Peyer's patch (tissue), 4 donors: ENCODE results near the gene SYK. TPM values are rescaled to one million over a fixed set of nuclear protein-coding genes. Genes with fewer than 3 reads are reported as not detected.
"Not testable (repeated sequence)": the region's sequence is repeated elsewhere in the genome, so short reads cannot be mapped to it uniquely, and the experiment has no call there.

Experiments
- DNase-seq, 3 donors: peaks; one replicate each; pipeline ENCODE4 v3.0.0-alpha.2; 2017 to 2019
- H3K27ac ChIP-seq, 4 donors: fragments of 200-600 bp; sonication (generic); one replicate each; pipeline ENCODE4 v1.5.1; 2016 to 2019
- H3K27me3 ChIP-seq, 2 donors: fragments of 200-600 bp; sonication (generic); one replicate each; pipeline ENCODE4 v1.5.1; 2019
- H3K36me3 ChIP-seq, 3 donors: fragments of 200-600 bp; sonication (generic); one replicate each; pipeline ENCODE4 v1.5.1; 2016 to 2019
- H3K4me1 ChIP-seq, 4 donors: fragments of 200-600 bp; sonication (generic); one replicate each; pipeline ENCODE4 v1.5.1; 2016 to 2019
- H3K4me3 ChIP-seq, 4 donors: fragments of 200-600 bp; sonication (generic); 1 replicate in 3 of 4; 2 replicates in 1 of 4; pipeline ENCODE4 v1.5.1; 2016 to 2019; ENCODE audit warnings: mild to moderate bottlenecking in 1 of 4
- H3K9me3 ChIP-seq, 4 donors: fragments of 200-600 bp; sonication (generic); one replicate each; pipeline ENCODE4 v1.5.1; 2016 to 2019; ENCODE audit warnings: mild to moderate bottlenecking in 1 of 4
- POLR2A ChIP-seq, 2 donors: fragments of 450-650 bp; IDR thresholded peaks; one replicate each; pipeline ENCODE4 v1.5.1; 2017; ENCODE audit warnings: antibody characterized with exemption in 2 of 2, mild to moderate bottlenecking in 2 of 2, moderate library complexity in 2 of 2
- total RNA-seq, 4 donors: library from RNA; depleted of rRNA; stranded (reverse); fragments of >200 nt; gene quantifications; one replicate each; pipeline ENCODE4 v1.1.0, GENCODE V29; 2016
- TF ChIP-seq, protein P1 (sequence below), 6 experiments: fragments of 450-650 bp in 4 of 6; fragments of 200-600 bp in 2 of 6; sonication (generic) in 1 of 6; IDR thresholded peaks; one replicate each; pipeline ENCODE4 v1.5.1; 2017 to 2019; ENCODE audit warnings: antibody characterized with exemption in 6 of 6, mild to moderate bottlenecking in 3 of 6, moderate library complexity in 1 of 6

The SYK gene
- total RNA-seq, 4 donors from 2014 or later = 48.7 to 81.7 (median 60.0) TPM

DNA sequence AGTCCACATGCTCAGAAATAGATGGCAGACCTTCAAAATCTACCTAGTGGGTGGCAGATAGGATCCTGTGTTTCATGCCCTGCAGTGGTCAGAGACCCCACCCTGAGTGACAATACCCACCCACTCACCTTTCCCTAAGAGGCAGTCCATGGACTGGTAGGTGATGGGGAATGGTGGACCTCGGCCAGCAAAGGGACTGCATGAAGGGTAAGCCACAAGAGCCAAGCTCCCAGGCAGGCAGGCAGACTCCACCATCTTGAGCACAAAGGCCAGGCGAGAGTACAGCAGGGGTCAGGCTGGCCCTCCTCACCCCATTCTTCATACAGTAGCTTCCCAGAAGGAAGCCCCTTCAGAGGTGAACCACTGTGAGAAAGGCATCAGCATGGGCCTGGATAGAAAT lies 78.4 kb downstream of the SYK start:
- TF ChIP-seq POLR2A (IDR thresholded peaks at IDR 0.05) = no peak
- TF ChIP-seq, protein P1, sequence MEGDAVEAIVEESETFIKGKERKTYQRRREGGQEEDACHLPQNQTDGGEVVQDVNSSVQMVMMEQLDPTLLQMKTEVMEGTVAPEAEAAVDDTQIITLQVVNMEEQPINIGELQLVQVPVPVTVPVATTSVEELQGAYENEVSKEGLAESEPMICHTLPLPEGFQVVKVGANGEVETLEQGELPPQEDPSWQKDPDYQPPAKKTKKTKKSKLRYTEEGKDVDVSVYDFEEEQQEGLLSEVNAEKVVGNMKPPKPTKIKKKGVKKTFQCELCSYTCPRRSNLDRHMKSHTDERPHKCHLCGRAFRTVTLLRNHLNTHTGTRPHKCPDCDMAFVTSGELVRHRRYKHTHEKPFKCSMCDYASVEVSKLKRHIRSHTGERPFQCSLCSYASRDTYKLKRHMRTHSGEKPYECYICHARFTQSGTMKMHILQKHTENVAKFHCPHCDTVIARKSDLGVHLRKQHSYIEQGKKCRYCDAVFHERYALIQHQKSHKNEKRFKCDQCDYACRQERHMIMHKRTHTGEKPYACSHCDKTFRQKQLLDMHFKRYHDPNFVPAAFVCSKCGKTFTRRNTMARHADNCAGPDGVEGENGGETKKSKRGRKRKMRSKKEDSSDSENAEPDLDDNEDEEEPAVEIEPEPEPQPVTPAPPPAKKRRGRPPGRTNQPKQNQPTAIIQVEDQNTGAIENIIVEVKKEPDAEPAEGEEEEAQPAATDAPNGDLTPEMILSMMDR (IDR thresholded peaks at IDR 0.05) = no peak
- Histone ChIP-seq H3K27me3 (no peaks in the 10 kb centered on the region), H3K27ac (peak overlapping the region in 1 of 4 donors; percentile 50), H3K36me3 (peaks cover 0 to 49% (median 0%) of the 10 kb centered on the region in 3 donors), H3K4me3 (no peak overlapping the region), H3K9me3 (no peaks in the 10 kb centered on the region), H3K4me1 (peaks cover 0 to 4% (median 0%) of the 10 kb centered on the region in 4 donors)
- DNase-seq = no peak

DNA sequence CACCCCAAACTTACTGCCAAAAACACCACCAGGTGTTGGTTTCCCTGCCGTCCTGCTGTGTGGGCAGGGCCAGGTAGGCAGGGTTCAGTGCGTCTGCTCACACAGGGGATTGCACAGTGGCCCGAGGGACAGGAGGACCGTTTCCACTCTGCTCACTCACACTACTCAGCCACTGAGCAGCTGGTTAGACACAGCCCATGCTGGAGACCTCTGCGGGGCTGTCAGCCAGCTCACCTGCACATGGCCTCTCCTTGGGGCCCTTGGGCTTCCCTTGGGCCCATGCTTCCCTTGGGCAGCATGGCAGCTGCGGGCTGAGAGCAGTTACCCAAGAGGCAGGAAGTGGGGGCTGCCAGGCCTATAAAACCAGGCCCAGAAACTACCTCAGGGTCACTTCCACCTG lies 79.0 kb downstream of the SYK start:
- no peaks in the 10 kb centered on the region for H3K27me3 ChIP-seq
- peaks cover 0 to 47% (median 0%) of the 10 kb centered on the region in 3 donors for H3K36me3 ChIP-seq
- H3K27ac ChIP-seq = peak overlapping the region in 2 of 4 donors; percentile 19 to 50
- no peak for DNase-seq
- no peak for TF ChIP-seq POLR2A (IDR thresholded peaks at IDR 0.05)
- no peak overlapping the region for H3K4me3 ChIP-seq
- no peaks in the 10 kb centered on the region for H3K9me3 ChIP-seq
- H3K4me1 ChIP-seq = peaks cover 0 to 4% (median 0%) of the 10 kb centered on the region in 4 donors

DNA sequence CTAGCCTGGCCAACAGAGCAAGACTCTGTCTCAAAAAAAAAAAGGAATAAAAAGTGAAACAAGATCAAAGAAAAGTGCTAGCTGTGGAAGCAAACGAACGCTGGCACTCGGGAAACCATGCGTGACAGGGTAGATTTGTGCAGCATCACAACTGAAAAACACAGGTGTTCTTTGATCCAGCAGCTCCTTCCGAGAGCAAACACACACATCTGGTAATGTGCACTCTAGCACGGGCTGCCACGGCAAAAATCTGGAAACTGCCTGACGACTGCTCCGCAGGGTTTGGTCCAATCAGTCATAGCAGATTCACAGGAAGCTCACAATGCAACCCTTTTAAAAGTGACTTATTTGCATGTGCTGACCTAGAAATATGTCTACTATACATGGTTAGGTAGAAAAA lies 80.0 kb downstream of the SYK start:
- Histone ChIP-seq H3K4me1 (peaks cover 0 to 4% (median 0%) of the 10 kb centered on the region in 4 donors), H3K27me3 (no peaks in the 10 kb centered on the region), H3K27ac (peak overlapping the region in 1 of 4 donors; percentile 50), H3K9me3 (no peaks in the 10 kb centered on the region), H3K36me3 (peaks cover 0 to 45% (median 0%) of the 10 kb centered on the region in 3 donors), H3K4me3 (no peak overlapping the region)
- peak in 2 of 3 donors; percentile 75 to 77 for DNase-seq
- TF ChIP-seq POLR2A (IDR thresholded peaks at IDR 0.05) = no peak
- TF ChIP-seq, protein P1 (IDR thresholded peaks at IDR 0.05) = no peak

DNA sequence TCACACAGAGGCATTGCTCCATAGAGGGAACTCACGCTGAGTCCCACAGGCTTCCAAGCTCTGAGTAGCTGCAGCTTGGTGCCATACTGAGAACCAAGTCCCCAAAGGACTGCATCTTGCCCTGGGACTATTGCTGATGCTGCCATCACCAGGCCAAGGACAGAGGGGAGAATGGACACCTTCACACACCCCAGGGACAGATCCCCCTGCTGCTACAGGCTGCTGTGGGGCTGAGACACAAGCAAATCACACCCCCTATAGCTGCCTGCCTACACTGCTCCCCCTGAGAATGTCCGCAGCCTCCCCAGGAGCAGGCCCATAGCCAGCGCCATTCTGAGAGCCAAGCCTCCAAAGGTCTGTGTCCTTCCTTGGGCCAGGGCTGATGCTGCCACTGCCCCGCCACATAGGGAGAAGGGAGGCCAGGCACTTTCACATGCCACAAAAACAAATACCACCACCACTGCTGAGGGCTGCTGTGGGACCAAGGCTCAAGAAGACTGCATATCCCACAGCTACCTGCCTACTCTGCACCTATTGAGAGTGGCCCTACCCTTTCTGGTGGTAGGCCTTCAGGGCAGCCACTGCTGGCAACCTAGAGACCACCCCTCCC lies 81.5 kb downstream of the SYK start:
- no peaks in the 10 kb centered on the region for H3K9me3 ChIP-seq
- H3K27ac ChIP-seq = no peak overlapping the region
- DNase-seq = no peak
- peaks cover 0 to 43% (median 0%) of the 10 kb centered on the region in 3 donors for H3K36me3 ChIP-seq
- H3K4me1 ChIP-seq = peaks cover 0 to 4% (median 0%) of the 10 kb centered on the region in 4 donors
- TF ChIP-seq POLR2A (IDR thresholded peaks at IDR 0.05) = no peak
- TF ChIP-seq, protein P1 (IDR thresholded peaks at IDR 0.05) = no peak
- H3K4me3 ChIP-seq = no peak overlapping the region
- H3K27me3 ChIP-seq = no peaks in the 10 kb centered on the region

DNA sequence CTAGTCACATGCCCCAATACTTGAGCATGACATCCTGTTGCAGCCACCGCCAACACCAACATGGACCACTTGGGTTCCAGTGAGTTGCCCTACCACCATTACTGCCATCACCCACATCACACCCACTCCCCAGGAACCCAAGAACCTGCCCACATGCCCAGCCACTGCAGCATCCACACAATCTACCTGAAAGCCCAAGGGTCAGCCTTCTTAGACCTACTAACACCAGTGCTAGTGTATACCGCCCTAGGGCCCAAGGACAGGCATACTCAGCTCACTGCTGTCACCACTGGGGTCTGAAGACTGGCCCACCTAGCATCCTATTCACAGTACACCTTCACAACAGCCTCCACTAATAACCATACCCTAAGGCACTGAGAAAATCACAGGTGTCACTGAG lies 82.0 kb downstream of the SYK start:
- peaks cover 0 to 4% (median 0%) of the 10 kb centered on the region in 4 donors for H3K4me1 ChIP-seq
- H3K27ac ChIP-seq = no peak overlapping the region
- H3K36me3 ChIP-seq = peaks cover 0 to 47% (median 1%) of the 10 kb centered on the region in 3 donors
- H3K9me3 ChIP-seq = no peaks in the 10 kb centered on the region
- TF ChIP-seq, protein P1 (IDR thresholded peaks at IDR 0.05) = no peak
- TF ChIP-seq POLR2A (IDR thresholded peaks at IDR 0.05) = no peak
- no peak for DNase-seq
- no peaks in the 10 kb centered on the region for H3K27me3 ChIP-seq
- H3K4me3 ChIP-seq = no peak overlapping the region

DNA sequence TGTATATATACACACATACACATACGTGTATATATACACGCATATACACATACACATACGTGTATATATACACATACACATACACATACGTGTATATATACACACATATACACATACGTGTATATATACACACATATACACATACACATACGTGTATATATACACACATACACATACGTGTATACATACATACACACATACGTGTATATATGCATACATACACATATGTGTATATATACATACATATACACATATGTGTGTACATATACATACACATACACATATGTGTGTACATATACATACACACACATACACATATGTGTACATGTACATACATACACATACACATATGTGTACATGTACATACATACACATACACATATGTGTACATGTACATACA lies 82.6 kb downstream of the SYK start:
- Histone ChIP-seq H3K36me3 (peaks cover 0 to 52% (median 5%) of the 10 kb centered on the region in 3 donors), H3K9me3 (no peaks in the 10 kb centered on the region), H3K4me3 (no peak overlapping the region), H3K27me3 (no peaks in the 10 kb centered on the region), H3K27ac (no peak overlapping the region), H3K4me1 (peaks cover 0 to 4% (median 0%) of the 10 kb centered on the region in 4 donors)
- TF ChIP-seq, protein P1 (IDR thresholded peaks at IDR 0.05) = no peak
- TF ChIP-seq POLR2A (IDR thresholded peaks at IDR 0.05) = no peak
- DNase-seq = no peak

DNA sequence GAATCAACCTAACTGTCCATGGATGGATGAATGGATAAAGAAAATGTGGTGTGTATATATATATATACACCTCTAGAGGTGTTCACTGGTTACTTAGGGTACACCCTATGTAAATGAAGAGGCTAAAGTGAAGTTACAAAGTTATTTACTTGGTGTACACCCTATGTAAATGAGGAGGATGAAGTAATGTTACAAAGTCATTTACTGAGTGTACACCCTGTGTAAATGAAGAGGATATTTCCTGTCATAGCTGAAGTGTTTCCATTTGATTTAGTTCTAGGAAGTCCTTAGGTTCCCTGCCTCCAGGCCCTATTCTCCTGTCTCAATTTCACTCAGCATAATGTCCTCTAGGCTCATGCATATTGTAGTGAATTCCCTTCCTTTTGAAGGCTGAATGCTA lies 85.2 kb downstream of the SYK start:
- H3K4me3 ChIP-seq, H3K4me1 ChIP-seq, H3K27me3 ChIP-seq, H3K27ac ChIP-seq, H3K9me3 ChIP-seq, DNase-seq: not testable (repeated sequence)
- H3K36me3 ChIP-seq = peaks cover 0 to 49% (median 5%) of the 10 kb centered on the region in 3 donors
